GM23248 (cell line): ENCODE data around the gene CRACR2A. TPM values are rescaled to one million over a fixed set of nuclear protein-coding genes. Genes with fewer than 3 reads are reported as not detected.

ENCODE experiments used
- DNase-seq: peaks from one replicate; pipeline ENCODE4 v3.0.0-alpha.2; 2015
- H2AFZ ChIP-seq: fragments of 200-600 bp; sonication (generic); 2 replicates; pipeline ENCODE4 v1.6.1; 2016; ENCODE audit warnings: antibody characterized with exemption
- H3F3A ChIP-seq: fragments of 200-600 bp; sonication (generic); 2 replicates; pipeline ENCODE4 v1.6.1; 2016; ENCODE audit warnings: mild to moderate bottlenecking, antibody characterized with exemption, mixed run types; ENCODE audit not compliant: insufficient read depth
- H3K27ac ChIP-seq: fragments of 200-600 bp; sonication (generic); 2 replicates; pipeline ENCODE4 v1.5.1; 2016; ENCODE audit warnings: mild to moderate bottlenecking
- H3K27me3 ChIP-seq: fragments of 200-600 bp; sonication (generic); replicated peaks from 2 replicates; pipeline ENCODE4 v1.6.1; 2016; ENCODE audit warnings: mild to moderate bottlenecking; ENCODE audit not compliant: insufficient read depth
- H3K36me3 ChIP-seq: fragments of 200-600 bp; sonication (generic); 2 replicates; pipeline ENCODE4 v1.6.1; 2016; ENCODE audit warnings: low read depth, mild to moderate bottlenecking
- H3K4me1 ChIP-seq: fragments of 200-600 bp; sonication (generic); 2 replicates; pipeline ENCODE4 v1.6.1; 2016; ENCODE audit warnings: mild to moderate bottlenecking; ENCODE audit not compliant: insufficient read depth
- H3K4me2 ChIP-seq: fragments of 200-600 bp; sonication (generic); one replicate; pipeline ENCODE4 v1.6.1; 2016; ENCODE audit warnings: mild to moderate bottlenecking; ENCODE audit not compliant: unreplicated experiment
- H3K4me3 ChIP-seq: fragments of 200-600 bp; sonication (generic); 2 replicates; pipeline ENCODE4 v1.5.1; 2016; ENCODE audit warnings: mild to moderate bottlenecking
- H3K79me2 ChIP-seq: fragments of 200-600 bp; sonication (generic); 2 replicates; pipeline ENCODE4 v1.6.1; 2016; ENCODE audit warnings: mild to moderate bottlenecking; ENCODE audit not compliant: insufficient read depth
- H3K9ac ChIP-seq: fragments of 200-600 bp; sonication (generic); 2 replicates; pipeline ENCODE4 v1.6.1; 2016; ENCODE audit warnings: mild to moderate bottlenecking
- H3K9me2 ChIP-seq: fragments of 200-600 bp; sonication (generic); 2 replicates; pipeline ENCODE4 v1.6.1; 2016; ENCODE audit warnings: mixed run types, mild to moderate bottlenecking, moderate library complexity; ENCODE audit not compliant: insufficient read depth
- H3K9me3 ChIP-seq: fragments of 200-600 bp; sonication (generic); one replicate; pipeline ENCODE4 v1.6.1; 2017; ENCODE audit warnings: low read depth
- H4K20me1 ChIP-seq: fragments of 200-600 bp; sonication (generic); 2 replicates; pipeline ENCODE4 v1.6.0; 2016; ENCODE audit not compliant: insufficient read depth
- EZH2 ChIP-seq: fragments of 200-600 bp; sonication (generic); IDR thresholded peaks from 2 replicates; pipeline ENCODE4 v1.6.1; 2018; ENCODE audit warnings: antibody characterized with exemption, mild to moderate bottlenecking; ENCODE audit not compliant: insufficient read depth, poor library complexity, severe bottlenecking
- EZH2phosphoT487 ChIP-seq: fragments of 200-600 bp; sonication (generic); IDR thresholded peaks from 2 replicates; pipeline ENCODE4 v1.6.1; 2018; ENCODE audit warnings: antibody characterized with exemption, moderate library complexity, mild to moderate bottlenecking, low read depth; ENCODE audit not compliant: insufficient read depth
- WGBS, 2 experiments: methylation state at CpG; one replicate each; pipeline ENCODE4 v1.1.6; 2015 to 2017; ENCODE audit warnings: low lambda C conversion rate in 2 of 2, low coverage in 1 of 2; ENCODE audit errors: missing lambda C conversion rate in 2 of 2; 5-methylcytosine and 5-hydroxymethylcytosine counted together
- in situ Hi-C: fragments of 300-500 bp; cut with MboI; formaldehyde crosslinking; loops from 2 replicates; pipeline ENCODE4 v1.15.0; 2020
- polyA plus RNA-seq: library from polyadenylated mRNA; unstranded; fragments of >200 nt; fragmentation: Nextera tagmentation; extraction: Ambion mirVana; gene quantifications from 2 replicates; pipeline ENCODE4 v1.2.1, GENCODE V29; 2016
- small RNA-seq: library from RNA; depleted of rRNA; stranded (forward); fragments of <200 nt; gene quantifications from one replicate; pipeline ENCODE3, GENCODE V24; 2014; ENCODE audit warnings: low read depth, low replicate concordance
- total RNA-seq: library from RNA; depleted of rRNA; stranded (reverse); fragments of >200 nt; shearing (Covaris generic); gene quantifications from 2 replicates; pipeline ENCODE4 v1.2.3, GENCODE V29; 2014; rRNA removed

The CRACR2A gene
- total and polyA plus RNA-seq, 2 experiments from 2014 or later: 1.9 to 2.5 TPM

- H3K79me2 ChIP-seq: no peaks in the 10 kb centered on the region
- peaks cover 21% of the 10 kb centered on the region for H3K27me3 ChIP-seq
- no peaks in the 10 kb centered on the region for H3K36me3 ChIP-seq
- H3F3A ChIP-seq: no peaks in the 10 kb centered on the region
- H3K9ac ChIP-seq: no peak overlapping the region
- no peak overlapping the region for H3K4me3 ChIP-seq
- no peak overlapping the region for H3K27ac ChIP-seq
- no peak for DNase-seq
- no peak overlapping the region for H2AFZ ChIP-seq
- H3K9me2 ChIP-seq: no peaks in the 10 kb centered on the region
- no peak overlapping the region for H3K4me2 ChIP-seq
- no peaks in the 10 kb centered on the region for H4K20me1 ChIP-seq
- TF ChIP-seq EZH2: no peak
- TF ChIP-seq EZH2phosphoT487: no peak
- in situ Hi-C loops: no loop called here
- WGBS, 2 experiments: 60 to 78% methylated on average over 8 to 9 of the region's 9 CpGs
- no peaks in the 10 kb centered on the region for H3K9me3 ChIP-seq
- H3K4me1 ChIP-seq: no peaks in the 10 kb centered on the region
Observed at GRCh38 chr12:3568695-3569094, 184.2 kb downstream of the CRACR2A start.

- DNase-seq: peak; percentile 14
- no peaks in the 10 kb centered on the region for H4K20me1 ChIP-seq
- in situ Hi-C loops: no loop called here
- TF ChIP-seq EZH2phosphoT487 (no peak), EZH2 (no peak)
- H3K4me1 ChIP-seq: no peaks in the 10 kb centered on the region
- peaks cover under 1% of the 10 kb centered on the region; the same call in 1 of the 2 replicates for H3K27me3 ChIP-seq
- 23 to 27% methylated on average over 1 of the region's 1 CpG for WGBS, 2 experiments
- no peaks in the 10 kb centered on the region for H3K9me2 ChIP-seq
- no peak overlapping the region for H3K4me2 ChIP-seq
- no peak overlapping the region for H3K27ac ChIP-seq
- H3F3A ChIP-seq: no peaks in the 10 kb centered on the region
- no peak overlapping the region for H3K4me3 ChIP-seq
- H2AFZ ChIP-seq: no peak overlapping the region
- no peaks in the 10 kb centered on the region for H3K9me3 ChIP-seq
- no peaks in the 10 kb centered on the region for H3K36me3 ChIP-seq
- no peak overlapping the region for H3K9ac ChIP-seq
- H3K79me2 ChIP-seq: no peaks in the 10 kb centered on the region
Observed at GRCh38 chr12:3565985-3566384, 186.9 kb downstream of the CRACR2A start.

Small RNA genes within 50 kb of the gene (small RNA-seq; reads per million reads assigned to genes)
- not detected for gene RNU6-174P

Other genes starting within 250 kb of the CRACR2A start
- gene PARP11, start 120.3 kb upstream of the CRACR2A start, total RNA-seq: 1.0 and 2.1 TPM in 2 replicates
- 6.2 and 6.3 TPM in 2 replicates for gene PARP11, start 120.3 kb upstream of the CRACR2A start, polyA plus RNA-seq